GM20000 (cell line): ENCODE data around the gene CDH5.

ENCODE experiments used
- DNase-seq: peaks from one replicate; pipeline ENCODE4 v3.0.0; 2012; ENCODE audit warnings: low spot score
- TF ChIP-seq, protein P1 (sequence below): IDR thresholded peaks from 2 replicates; pipeline ENCODE4 v1.5.1; 2012; ENCODE audit warnings: mild to moderate bottlenecking, control low read depth; ENCODE audit errors: extremely low read depth, missing control alignments

CDH5 gene

DNA sequence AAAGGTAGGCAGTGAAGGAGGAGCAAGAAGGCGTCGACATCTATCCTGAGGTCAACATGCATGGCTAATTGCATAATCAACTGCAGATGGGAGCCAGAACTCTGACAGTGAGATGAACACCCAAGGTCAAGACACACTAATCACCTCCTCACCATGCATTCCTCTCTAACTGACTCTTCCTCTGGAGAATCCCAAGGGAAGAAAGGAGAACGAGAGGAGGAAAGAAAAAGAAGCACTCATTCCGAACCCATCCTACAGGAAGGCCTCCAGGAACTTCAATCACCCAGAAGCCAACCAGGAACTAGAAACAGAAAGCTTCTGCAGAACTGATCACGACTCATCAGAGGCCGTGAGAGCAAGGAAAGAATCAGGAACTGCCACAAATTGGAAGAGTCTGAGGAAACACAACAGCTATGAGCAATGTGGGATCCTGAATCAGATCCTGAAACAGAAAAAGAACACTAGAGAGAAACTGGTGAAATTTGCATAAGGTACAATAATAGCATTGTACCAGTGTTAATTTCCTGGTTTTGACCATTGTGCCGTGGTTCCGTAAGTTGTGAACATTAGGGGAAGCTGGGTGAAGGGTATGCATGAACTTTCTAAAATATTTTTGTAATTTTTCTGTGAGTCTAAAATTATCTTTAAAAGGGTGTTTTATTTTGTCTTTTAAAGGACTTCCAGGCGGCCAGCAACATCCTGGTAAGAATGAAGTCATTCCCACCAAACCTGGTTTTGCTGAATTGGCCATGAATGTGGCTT lies 50.6 kb downstream of the CDH5 start:
- TF ChIP-seq, protein P1, sequence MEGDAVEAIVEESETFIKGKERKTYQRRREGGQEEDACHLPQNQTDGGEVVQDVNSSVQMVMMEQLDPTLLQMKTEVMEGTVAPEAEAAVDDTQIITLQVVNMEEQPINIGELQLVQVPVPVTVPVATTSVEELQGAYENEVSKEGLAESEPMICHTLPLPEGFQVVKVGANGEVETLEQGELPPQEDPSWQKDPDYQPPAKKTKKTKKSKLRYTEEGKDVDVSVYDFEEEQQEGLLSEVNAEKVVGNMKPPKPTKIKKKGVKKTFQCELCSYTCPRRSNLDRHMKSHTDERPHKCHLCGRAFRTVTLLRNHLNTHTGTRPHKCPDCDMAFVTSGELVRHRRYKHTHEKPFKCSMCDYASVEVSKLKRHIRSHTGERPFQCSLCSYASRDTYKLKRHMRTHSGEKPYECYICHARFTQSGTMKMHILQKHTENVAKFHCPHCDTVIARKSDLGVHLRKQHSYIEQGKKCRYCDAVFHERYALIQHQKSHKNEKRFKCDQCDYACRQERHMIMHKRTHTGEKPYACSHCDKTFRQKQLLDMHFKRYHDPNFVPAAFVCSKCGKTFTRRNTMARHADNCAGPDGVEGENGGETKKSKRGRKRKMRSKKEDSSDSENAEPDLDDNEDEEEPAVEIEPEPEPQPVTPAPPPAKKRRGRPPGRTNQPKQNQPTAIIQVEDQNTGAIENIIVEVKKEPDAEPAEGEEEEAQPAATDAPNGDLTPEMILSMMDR: no peak
- DNase-seq: no peak

DNA sequence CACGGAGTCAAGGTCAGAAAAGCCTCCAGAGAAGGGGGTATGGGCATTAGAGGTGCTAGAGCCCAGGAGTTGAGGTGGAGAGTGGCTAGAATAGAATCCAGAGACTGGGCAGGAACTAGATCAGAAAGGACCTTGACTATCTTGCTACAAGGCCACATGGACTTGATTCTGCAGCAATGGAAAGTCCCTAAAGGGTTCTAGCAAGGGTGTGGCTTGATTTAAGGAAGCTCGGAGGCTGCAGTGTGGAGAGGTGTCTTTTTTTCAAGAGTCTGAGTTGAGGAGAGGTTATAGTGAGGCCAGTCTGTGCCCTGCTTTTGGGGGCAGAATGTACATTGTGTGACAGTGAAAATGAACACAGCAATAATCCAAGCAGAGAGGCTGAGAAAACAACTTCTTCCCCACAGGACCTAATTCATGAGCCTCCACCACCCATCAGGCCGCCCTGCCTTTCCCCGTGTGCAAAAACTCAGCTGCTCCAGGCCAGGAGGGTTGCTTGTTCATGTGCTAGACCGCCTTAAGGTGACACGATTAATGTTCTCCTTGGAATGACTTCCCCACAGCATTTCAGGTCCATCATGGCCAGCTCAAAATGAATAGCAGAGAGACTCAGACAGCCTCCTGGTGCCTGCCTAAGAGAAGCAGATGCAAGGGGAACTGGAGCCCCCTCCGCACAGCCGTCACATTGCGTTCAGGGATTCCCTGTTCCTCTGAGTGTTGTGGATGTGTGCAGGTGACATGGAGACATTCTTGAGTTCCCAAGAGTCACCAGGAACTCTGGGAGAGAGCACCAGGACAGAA lies 51.9 kb downstream of the CDH5 start:
- DNase-seq: no peak
- TF ChIP-seq, protein P1: no peak

- TF ChIP-seq, protein P1: no peak
- no peak for DNase-seq
Observed at GRCh38 chr16:66419527-66419926, 53.0 kb downstream of the CDH5 start.

DNA sequence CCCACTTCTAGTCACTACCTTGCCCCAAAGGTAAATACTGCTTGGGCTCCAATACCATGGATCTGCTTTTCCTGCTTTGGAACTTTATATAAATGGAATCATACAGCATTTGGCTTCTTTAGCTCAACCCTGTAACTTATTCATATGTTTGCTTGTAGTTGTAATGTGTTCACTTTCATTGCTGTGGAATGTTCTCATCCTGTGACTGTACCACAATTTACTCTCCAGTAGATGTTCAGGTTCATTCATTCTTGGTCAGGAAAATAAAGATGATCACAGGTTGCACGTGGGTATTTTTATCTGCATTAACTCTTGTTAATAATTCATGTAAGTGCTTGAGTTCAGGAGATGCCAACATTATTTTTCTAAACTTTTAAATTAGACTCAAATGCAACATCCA lies 53.9 kb downstream of the CDH5 start:
- TF ChIP-seq, protein P1: no peak
- no peak for DNase-seq

DNA sequence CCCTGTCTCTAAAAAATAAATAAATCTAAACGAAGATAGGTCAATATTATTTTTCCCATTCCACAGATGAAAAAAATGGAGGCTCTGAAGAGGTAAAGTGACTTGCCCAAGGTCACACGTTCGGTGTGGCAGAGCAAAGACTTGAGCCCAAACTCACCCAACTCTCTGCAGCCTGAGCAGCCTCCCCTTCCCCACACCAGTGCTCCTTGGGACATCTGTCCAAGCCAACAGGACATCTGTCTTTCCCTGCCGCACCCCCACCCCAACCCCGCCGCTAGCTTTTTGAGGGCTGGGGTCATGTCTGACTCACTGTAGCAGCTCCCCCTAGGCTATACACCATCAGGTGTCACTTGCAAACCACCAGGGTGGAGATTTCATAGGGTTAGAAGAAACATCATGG lies 55.4 kb downstream of the CDH5 start:
- no peak for DNase-seq
- TF ChIP-seq, protein P1: no peak

DNA sequence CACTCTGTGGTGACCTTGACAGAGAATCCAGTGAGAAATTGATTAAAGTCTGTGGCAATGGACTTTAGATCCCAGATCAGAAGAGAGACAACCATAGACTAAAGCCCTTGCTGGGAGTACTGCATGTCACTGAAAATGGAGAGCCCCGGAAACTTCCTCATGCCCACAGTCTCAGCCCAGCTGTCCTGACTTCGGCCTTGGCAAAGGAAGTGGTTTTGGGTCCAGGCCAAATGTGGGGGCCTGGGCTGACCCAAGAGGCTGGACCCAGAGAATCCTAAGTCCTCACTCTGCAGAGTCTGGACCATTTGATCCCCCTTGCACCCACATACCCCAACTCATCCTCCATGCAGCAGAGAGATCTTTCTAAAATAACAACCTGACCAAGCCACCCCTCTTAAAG lies 55.9 kb downstream of the CDH5 start:
- TF ChIP-seq, protein P1: no peak
- DNase-seq: no peak

DNA sequence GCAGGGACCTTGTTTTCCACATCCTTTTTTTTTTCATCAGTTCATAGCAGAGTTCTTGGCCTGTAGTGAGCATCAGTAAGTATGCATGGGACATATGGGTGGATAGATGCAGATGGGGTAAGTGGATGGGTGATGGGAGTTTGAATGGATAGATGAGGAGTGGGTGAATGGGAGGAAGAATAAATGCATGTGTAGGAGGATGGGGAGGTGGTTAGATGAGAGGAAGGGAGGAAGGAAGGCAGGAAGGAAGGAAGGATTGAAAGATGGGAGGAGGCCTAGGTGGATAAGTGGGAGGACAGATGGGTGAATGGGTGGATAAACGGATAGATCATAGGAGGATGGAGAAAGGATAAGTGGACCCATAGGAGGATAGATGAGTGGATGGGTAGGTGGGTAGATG lies 56.7 kb downstream of the CDH5 start:
- TF ChIP-seq, protein P1: no peak
- no peak for DNase-seq
